RPMI7951 (cell line): ENCODE measurements around the gene GVQW3. TPM values are rescaled to one million over a fixed set of nuclear protein-coding genes. Genes with fewer than 3 reads are reported as not detected.
A peak's percentile ranks its signal among the peaks of the same experiment; 100 is the strongest.

Experiments used
- DNase-seq: peaks from one replicate; pipeline ENCODE4 v3.0.0-alpha.2; 2012; ENCODE audit warnings: low read depth
- total RNA-seq: library from RNA; depleted of rRNA; stranded (reverse); fragments of >200 nt; shearing (Covaris generic); gene quantifications from 2 replicates; pipeline ENCODE4 v1.2.3, GENCODE V29; 2014; rRNA removed

GVQW3 gene
- total RNA-seq, 1 experiment from 2014 or later: 3.6 TPM

DNA sequence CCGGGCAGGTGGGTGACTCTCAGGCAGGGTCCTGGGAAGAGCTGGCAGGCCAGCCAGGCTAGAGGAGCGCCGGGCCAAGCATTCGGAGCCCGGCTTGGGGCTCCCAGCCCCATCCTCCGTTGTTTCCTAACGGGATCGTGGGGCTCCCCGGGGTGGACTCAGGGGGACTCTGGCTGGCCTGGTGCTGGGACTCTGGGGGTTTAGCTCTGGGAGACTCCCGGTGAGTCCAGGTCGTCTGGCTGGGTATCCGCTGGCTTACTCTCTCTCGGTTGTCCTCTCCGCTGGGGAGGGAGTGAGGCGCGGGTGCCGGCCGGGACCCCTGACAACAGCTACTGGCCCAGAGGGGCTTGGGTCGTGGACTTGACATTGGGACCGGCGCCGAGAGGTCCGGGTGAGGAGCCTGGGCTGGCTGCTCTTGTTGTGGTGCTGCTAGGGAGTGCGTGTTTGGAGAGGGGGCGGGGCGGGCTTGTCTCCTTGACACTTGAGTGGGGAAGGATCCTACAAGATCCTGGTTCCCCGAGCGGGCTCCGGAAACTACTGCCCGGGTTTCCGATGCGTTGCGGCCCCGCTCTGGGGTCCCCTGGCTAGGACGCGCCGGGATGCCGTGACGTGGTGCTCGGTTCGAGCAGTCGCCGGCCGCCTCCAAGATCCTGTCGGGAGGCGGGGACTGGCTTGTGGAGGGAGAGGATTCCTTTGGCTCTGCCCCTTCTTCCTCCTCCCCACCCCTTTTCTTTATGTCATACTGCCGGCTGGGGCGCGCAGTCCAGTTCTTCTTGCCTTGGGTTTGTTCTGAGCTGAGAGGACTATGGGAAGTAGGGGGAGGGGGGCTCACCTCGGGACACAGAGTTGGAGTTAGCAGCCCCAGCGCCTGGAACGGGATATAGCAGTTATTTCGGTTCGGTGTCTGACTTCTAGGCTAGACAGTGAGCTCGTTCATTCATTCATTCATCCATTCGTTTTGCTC is 64.3 kb downstream of the GVQW3 start:
- DNase-seq: peak; percentile 85

DNA sequence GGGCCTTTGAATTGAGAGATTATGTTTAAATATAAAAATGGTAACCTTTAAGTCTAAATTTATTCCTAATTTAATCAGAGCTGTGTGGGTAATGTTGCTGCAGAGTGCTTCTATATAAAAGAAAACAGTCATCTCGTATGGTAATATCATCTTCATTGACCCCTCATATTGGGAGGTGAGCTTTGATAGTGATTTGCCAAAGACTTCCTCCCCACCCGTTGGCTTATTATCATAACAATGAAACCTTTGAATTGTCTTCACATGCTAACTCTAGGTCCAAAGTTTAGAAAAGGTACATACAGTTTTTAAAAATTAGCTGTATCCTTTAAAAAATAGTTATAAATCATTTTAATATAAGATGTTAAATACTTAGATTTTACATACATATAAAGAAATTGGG is 67.4 kb downstream of the GVQW3 start:
- no peak for DNase-seq

- no peak for DNase-seq
Measured at GRCh38 chr11:76453248-76453647, 72.1 kb downstream of the GVQW3 start.

GRCh38 chr11:76455331-76455730 is 74.2 kb downstream of the GVQW3 start:
- no peak for DNase-seq

DNA sequence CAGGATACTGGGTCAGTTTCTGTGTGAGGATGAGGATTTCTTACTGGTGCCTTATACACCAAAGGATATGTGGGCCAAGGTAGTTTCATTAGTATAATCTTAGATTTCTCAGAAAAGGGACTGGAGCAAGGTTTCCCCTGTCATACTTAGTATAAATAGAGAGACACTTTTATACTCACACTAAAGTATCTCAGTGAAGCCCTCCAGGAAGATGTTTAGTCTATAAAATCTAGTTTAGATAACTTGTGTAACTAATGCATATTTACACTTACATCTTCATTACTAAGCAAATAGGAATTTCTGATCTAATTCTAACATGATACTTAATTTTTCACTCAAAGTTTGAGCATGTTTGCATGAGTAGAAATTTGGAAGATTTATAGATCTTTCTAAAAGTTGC is 74.8 kb downstream of the GVQW3 start:
- no peak for DNase-seq

GRCh38 chr11:76456571-76456970 is 75.4 kb downstream of the GVQW3 start:
- DNase-seq: no peak

Other genes with a start within 250 kb of the GVQW3 start
- gene WNT11, start 174.8 kb upstream of the GVQW3 start, total RNA-seq: 17.4 and 28.7 TPM in 2 replicates
- 56.9 and 69.9 TPM in 2 replicates for gene THAP12, start 191 bp upstream of the GVQW3 start, total RNA-seq
- 30.7 and 33.3 TPM in 2 replicates for gene EMSY, start 63.7 kb downstream of the GVQW3 start, total RNA-seq